ENCODE data around the gene TEX10.

TEX10 gene

GRCh38 chr9:100379862-100380261, 27.1 kb upstream of the TEX10 start:
- in situ Hi-C loops (cut with MboI; ENCODE audit: low sequenced_read_pairs, unreplicated experiment): no loop called here
- TF ChIP-seq CTCF (IDR thresholded peaks at IDR 0.05; ENCODE audit: borderline replicate concordance, control extremely low read depth, extremely low read depth, insufficient read depth, missing control alignments): no peak
- no peak for DNase-seq (ENCODE audit: low spot score)

- DNase-seq (ENCODE audit: low spot score): no peak
- no peak for TF ChIP-seq CTCF (IDR thresholded peaks at IDR 0.05; ENCODE audit: borderline replicate concordance, control extremely low read depth, extremely low read depth, insufficient read depth, missing control alignments)
- in situ Hi-C loops (cut with MboI; ENCODE audit: low sequenced_read_pairs, unreplicated experiment): no loop called here
Measured at GRCh38 chr9:100377015-100377414, 24.3 kb upstream of the TEX10 start.

GRCh38 chr9:100375658-100376057, 22.9 kb upstream of the TEX10 start:
- DNase-seq (ENCODE audit: low spot score): no peak
- TF ChIP-seq CTCF (IDR thresholded peaks at IDR 0.05; ENCODE audit: borderline replicate concordance, control extremely low read depth, extremely low read depth, insufficient read depth, missing control alignments): no peak
- in situ Hi-C loops (cut with MboI; ENCODE audit: low sequenced_read_pairs, unreplicated experiment): no loop called here

GRCh38 chr9:100372648-100373047, 19.9 kb upstream of the TEX10 start:
- DNase-seq (ENCODE audit: low spot score): no peak
- in situ Hi-C loops (cut with MboI; ENCODE audit: low sequenced_read_pairs, unreplicated experiment): no loop called here
- TF ChIP-seq CTCF (IDR thresholded peaks at IDR 0.05; ENCODE audit: borderline replicate concordance, control extremely low read depth, extremely low read depth, insufficient read depth, missing control alignments): no peak

- no peak for DNase-seq (ENCODE audit: low spot score)
- TF ChIP-seq CTCF (IDR thresholded peaks at IDR 0.05; ENCODE audit: borderline replicate concordance, control extremely low read depth, extremely low read depth, insufficient read depth, missing control alignments): no peak
- in situ Hi-C loops (cut with MboI; ENCODE audit: low sequenced_read_pairs, unreplicated experiment): no loop called here
Measured at GRCh38 chr9:100370064-100370723, 17.5 kb upstream of the TEX10 start.

GRCh38 chr9:100368672-100369071, 15.9 kb upstream of the TEX10 start:
- no peak for TF ChIP-seq CTCF (IDR thresholded peaks at IDR 0.05; ENCODE audit: borderline replicate concordance, control extremely low read depth, extremely low read depth, insufficient read depth, missing control alignments)
- in situ Hi-C loops (cut with MboI; ENCODE audit: low sequenced_read_pairs, unreplicated experiment): no loop called here
- DNase-seq (ENCODE audit: low spot score): no peak

Measured in GM13976 (cell line).